Mononuclear cell (primary cell): ENCODE results near the gene CLDN19. TPM values are rescaled to one million over a fixed set of nuclear protein-coding genes. Genes with fewer than 3 reads are reported as not detected.

Experiments used
- H3K27me3 ChIP-seq: 2 replicates; pipeline ENCODE4 v1.6.0; 2011; ENCODE audit warnings: low read length, control low read depth; ENCODE audit not compliant: insufficient read depth
- H3K4me1 ChIP-seq: 2 replicates; pipeline ENCODE4 v1.5.1; 2011; ENCODE audit warnings: mild to moderate bottlenecking, low read length, control low read depth; ENCODE audit not compliant: insufficient read depth
- H3K4me3 ChIP-seq: 2 replicates; pipeline ENCODE4 v1.5.1; 2011; ENCODE audit warnings: mild to moderate bottlenecking, low read length, moderate library complexity
- H3K9me3 ChIP-seq: 2 replicates; pipeline ENCODE4 v1.5.1; 2011; ENCODE audit warnings: low read depth, mild to moderate bottlenecking, control low read depth, low read length
- total RNA-seq: library from RNA; depleted of rRNA; stranded (reverse); fragments of >200 nt; gene quantifications from one replicate; pipeline ENCODE4 v1.2.3, GENCODE V29; 2012

CLDN19 gene
- total RNA-seq, 1 donor: under 0.01 TPM

GRCh38 chr1:42748461-42749410 lies 8.7 kb upstream of the CLDN19 start:
- peaks cover 18% of the 10 kb centered on the region for H3K4me1 ChIP-seq
- H3K4me3 ChIP-seq: no peak overlapping the region
- H3K27me3 ChIP-seq: no peaks in the 10 kb centered on the region
- H3K9me3 ChIP-seq: no peaks in the 10 kb centered on the region

- Histone ChIP-seq H3K4me1 (peaks cover 18% of the 10 kb centered on the region), H3K27me3 (no peaks in the 10 kb centered on the region), H3K9me3 (no peaks in the 10 kb centered on the region), H3K4me3 (no peak overlapping the region)
Observed at GRCh38 chr1:42748021-42748420, 8.0 kb upstream of the CLDN19 start.

- H3K4me3 ChIP-seq: no peak overlapping the region
- H3K9me3 ChIP-seq: no peaks in the 10 kb centered on the region
- H3K27me3 ChIP-seq: no peaks in the 10 kb centered on the region
- H3K4me1 ChIP-seq: peaks cover 18% of the 10 kb centered on the region
Observed at GRCh38 chr1:42747125-42747524, 7.1 kb upstream of the CLDN19 start.

- no peaks in the 10 kb centered on the region for H3K9me3 ChIP-seq
- peaks cover 18% of the 10 kb centered on the region for H3K4me1 ChIP-seq
- H3K27me3 ChIP-seq: no peaks in the 10 kb centered on the region
- H3K4me3 ChIP-seq: no peak overlapping the region
Observed at GRCh38 chr1:42746436-42747105, 6.5 kb upstream of the CLDN19 start.

- Histone ChIP-seq H3K4me3 (no peak overlapping the region), H3K4me1 (peaks cover 18% of the 10 kb centered on the region), H3K27me3 (no peaks in the 10 kb centered on the region), H3K9me3 (no peaks in the 10 kb centered on the region)
Observed at GRCh38 chr1:42745851-42746250, 5.8 kb upstream of the CLDN19 start.

- Histone ChIP-seq H3K4me1 (peaks cover 13% of the 10 kb centered on the region), H3K9me3 (no peaks in the 10 kb centered on the region), H3K27me3 (no peaks in the 10 kb centered on the region), H3K4me3 (no peak overlapping the region)
Observed at GRCh38 chr1:42744148-42744413, 4.0 kb upstream of the CLDN19 start.

- peaks cover 7% of the 10 kb centered on the region for H3K4me1 ChIP-seq
- H3K4me3 ChIP-seq: no peak overlapping the region
- no peaks in the 10 kb centered on the region for H3K9me3 ChIP-seq
- no peaks in the 10 kb centered on the region for H3K27me3 ChIP-seq
Observed at GRCh38 chr1:42743317-42744147, 3.5 kb upstream of the CLDN19 start.

- Histone ChIP-seq H3K9me3 (no peaks in the 10 kb centered on the region), H3K4me1 (peaks cover 5% of the 10 kb centered on the region), H3K27me3 (no peaks in the 10 kb centered on the region), H3K4me3 (no peak overlapping the region)
Observed at GRCh38 chr1:42742617-42743316, 2.7 kb upstream of the CLDN19 start.

- H3K4me3 ChIP-seq: no peak overlapping the region
- peaks cover 11% of the 10 kb centered on the region for H3K4me1 ChIP-seq
- H3K27me3 ChIP-seq: no peaks in the 10 kb centered on the region
- H3K9me3 ChIP-seq: no peaks in the 10 kb centered on the region
Observed at GRCh38 chr1:42742141-42742540, 2.1 kb upstream of the CLDN19 start.

- H3K9me3 ChIP-seq: no peaks in the 10 kb centered on the region
- H3K4me3 ChIP-seq: no peak overlapping the region
- H3K27me3 ChIP-seq: no peaks in the 10 kb centered on the region
- peaks cover 15% of the 10 kb centered on the region for H3K4me1 ChIP-seq
Observed at GRCh38 chr1:42741706-42742105, 1.7 kb upstream of the CLDN19 start.

- Histone ChIP-seq H3K4me1 (peaks cover 22% of the 10 kb centered on the region), H3K27me3 (no peaks in the 10 kb centered on the region), H3K9me3 (no peaks in the 10 kb centered on the region), H3K4me3 (no peak overlapping the region)
Observed at GRCh38 chr1:42740851-42741580, 980 bp upstream of the CLDN19 start.

- Histone ChIP-seq H3K9me3 (no peaks in the 10 kb centered on the region), H3K4me1 (peaks cover 22% of the 10 kb centered on the region), H3K4me3 (no peak overlapping the region), H3K27me3 (no peaks in the 10 kb centered on the region)
Observed at GRCh38 chr1:42738678-42739226, 1.3 kb downstream of the CLDN19 start.

GRCh38 chr1:42737986-42738677 lies 1.9 kb downstream of the CLDN19 start:
- H3K27me3 ChIP-seq: no peaks in the 10 kb centered on the region
- no peak overlapping the region for H3K4me3 ChIP-seq
- H3K9me3 ChIP-seq: no peaks in the 10 kb centered on the region
- H3K4me1 ChIP-seq: peaks cover 22% of the 10 kb centered on the region
